LoVo (cell line): ENCODE results near the gene ACSL1.

Experiments
- DNase-seq: peaks from one replicate; pipeline ENCODE4 v3.0.0-alpha.2; 2016; ENCODE audit warnings: low spot score

Gene ACSL1, protein sequence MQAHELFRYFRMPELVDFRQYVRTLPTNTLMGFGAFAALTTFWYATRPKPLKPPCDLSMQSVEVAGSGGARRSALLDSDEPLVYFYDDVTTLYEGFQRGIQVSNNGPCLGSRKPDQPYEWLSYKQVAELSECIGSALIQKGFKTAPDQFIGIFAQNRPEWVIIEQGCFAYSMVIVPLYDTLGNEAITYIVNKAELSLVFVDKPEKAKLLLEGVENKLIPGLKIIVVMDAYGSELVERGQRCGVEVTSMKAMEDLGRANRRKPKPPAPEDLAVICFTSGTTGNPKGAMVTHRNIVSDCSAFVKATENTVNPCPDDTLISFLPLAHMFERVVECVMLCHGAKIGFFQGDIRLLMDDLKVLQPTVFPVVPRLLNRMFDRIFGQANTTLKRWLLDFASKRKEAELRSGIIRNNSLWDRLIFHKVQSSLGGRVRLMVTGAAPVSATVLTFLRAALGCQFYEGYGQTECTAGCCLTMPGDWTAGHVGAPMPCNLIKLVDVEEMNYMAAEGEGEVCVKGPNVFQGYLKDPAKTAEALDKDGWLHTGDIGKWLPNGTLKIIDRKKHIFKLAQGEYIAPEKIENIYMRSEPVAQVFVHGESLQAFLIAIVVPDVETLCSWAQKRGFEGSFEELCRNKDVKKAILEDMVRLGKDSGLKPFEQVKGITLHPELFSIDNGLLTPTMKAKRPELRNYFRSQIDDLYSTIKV

GRCh38 chr4:184825896-184826690 is at the start of gene ACSL1:
Gene ACSL1 (minus strand): TSS chr4:184825968. CDS start chr4:184803514, 22,454 bp downstream.
- DNase-seq: peak; percentile 77

DNA sequence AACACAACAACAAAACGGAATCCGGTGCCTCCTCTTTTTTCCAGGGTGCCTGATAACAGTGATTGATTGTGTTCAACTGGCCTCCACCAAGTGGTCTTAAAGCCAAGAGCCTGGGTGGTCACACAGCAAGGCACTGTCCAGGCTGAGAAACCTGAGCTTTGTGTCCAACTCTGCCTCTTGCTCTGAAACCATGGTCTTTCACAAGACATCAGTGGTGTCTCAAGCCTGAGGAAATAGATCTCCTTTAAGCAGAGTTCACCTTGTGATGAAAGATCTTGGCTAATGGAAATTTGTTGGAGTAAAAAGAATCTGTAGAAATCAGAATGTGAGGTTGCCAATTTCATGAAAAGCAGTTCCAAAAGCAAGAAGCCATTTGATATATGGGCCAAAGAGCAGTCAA is 47.3 kb upstream of the ACSL1 start:
- DNase-seq: no peak

- no peak for DNase-seq
These were observed 45.0 kb upstream of the ACSL1 start for GRCh38 chr4:184870718-184871117.

GRCh38 chr4:184868623-184869022 is 42.9 kb upstream of the ACSL1 start:
- no peak for DNase-seq

- no peak for DNase-seq
These were observed 38.1 kb upstream of the ACSL1 start for GRCh38 chr4:184863916-184864315.

DNA sequence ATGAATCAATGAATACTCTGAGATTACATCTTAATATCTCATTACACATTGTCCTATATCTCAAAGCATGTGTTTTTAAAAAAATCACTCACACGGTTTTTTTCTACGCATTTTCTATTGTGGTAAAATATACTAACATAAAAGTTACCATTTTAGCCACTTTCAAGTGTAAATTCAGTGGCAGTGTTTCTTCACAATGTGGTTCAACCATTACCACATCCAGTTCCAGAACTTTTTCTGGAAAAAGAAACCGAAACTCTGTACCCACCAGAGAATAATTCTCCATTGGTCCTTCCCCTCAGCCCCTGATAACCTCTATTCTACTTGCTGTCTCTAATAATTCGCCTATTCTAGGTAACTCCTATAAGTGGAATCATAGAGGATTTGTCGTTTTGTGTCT is 35.3 kb upstream of the ACSL1 start:
- no peak for DNase-seq

GRCh38 chr4:184860018-184860779 is 34.4 kb upstream of the ACSL1 start:
- no peak for DNase-seq

GRCh38 chr4:184857441-184858121 is 31.8 kb upstream of the ACSL1 start:
- no peak for DNase-seq

GRCh38 chr4:184856277-184856609 is 30.5 kb upstream of the ACSL1 start:
- DNase-seq: no peak

- DNase-seq: no peak
These were observed 28.9 kb upstream of the ACSL1 start for GRCh38 chr4:184854673-184855072.

GRCh38 chr4:184853436-184853835 is 27.7 kb upstream of the ACSL1 start:
- DNase-seq: no peak

DNA sequence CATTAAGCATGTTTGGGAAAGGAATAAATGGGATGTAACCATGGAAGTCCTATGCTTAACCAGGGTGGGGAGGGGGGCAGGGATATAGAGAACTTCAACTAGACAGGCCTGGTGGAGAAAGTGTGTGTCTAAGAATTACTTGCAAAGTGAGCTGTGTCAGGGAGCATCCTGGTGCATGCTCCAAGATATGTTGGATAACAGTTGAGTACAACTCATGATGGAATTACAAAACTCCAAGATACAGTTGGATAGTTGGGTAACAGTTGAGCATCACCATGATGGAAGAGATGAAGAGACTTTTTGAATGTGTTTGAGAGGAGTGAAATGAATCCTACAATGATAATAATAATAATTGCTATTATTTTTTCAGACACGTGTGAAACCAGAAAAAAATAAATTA is 26.1 kb upstream of the ACSL1 start:
- DNase-seq: no peak

GRCh38 chr4:184851200-184851541 is 25.4 kb upstream of the ACSL1 start:
- DNase-seq: no peak

DNA sequence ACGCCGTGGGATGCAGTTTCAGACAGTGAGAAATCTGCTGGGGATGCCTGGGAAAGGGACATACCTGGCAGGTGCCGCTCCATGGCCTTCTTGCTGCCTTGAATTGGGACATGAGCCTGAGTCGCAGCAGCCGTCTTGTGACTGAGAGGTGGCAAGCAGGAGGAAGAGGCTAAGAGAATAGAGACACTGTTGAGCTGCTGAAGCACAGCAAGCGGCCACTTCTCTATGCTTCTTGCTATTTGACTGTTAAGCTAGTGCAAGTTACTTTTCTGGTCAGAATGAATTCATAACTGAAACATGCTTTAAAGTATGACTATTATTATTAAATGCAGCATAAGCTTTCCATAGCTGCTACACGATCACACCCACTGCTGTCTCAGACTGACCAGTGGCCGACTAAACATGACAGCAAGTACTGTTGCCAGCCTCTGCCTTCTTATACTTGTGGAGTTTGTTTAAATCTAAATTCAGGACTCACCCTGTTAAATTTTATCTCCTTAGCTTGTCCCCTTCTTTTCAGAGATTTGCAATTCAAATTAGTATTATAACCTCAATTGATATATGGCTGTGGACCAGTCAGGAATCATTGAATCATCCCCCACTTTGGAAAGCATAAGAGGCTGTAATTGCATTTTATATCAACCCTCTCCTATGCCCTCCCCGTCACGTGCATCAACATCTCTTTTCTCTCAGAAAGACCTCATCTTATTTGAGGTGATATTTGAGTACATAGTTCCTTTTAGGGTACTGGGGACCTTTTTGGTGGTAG is 24.8 kb upstream of the ACSL1 start:
- no peak for DNase-seq

DNA sequence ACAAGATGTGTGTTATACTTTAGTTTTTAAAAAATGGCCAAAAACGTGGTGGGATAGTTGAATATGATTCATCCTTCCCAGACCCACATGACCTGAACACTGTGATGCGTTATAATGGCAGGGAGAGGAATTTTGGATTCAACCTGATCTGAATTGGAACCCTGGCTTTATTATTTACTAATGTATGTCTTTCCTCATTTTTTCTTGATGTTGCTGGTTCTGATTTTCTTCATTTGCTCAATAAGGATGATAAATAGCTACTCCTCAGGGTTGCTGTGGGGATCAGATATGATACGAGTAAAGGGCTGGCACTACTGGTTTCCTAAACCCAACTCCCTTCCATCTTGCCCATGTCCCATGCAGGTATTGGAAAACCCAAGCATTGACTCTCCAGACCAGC is 24.2 kb upstream of the ACSL1 start:
- no peak for DNase-seq

DNA sequence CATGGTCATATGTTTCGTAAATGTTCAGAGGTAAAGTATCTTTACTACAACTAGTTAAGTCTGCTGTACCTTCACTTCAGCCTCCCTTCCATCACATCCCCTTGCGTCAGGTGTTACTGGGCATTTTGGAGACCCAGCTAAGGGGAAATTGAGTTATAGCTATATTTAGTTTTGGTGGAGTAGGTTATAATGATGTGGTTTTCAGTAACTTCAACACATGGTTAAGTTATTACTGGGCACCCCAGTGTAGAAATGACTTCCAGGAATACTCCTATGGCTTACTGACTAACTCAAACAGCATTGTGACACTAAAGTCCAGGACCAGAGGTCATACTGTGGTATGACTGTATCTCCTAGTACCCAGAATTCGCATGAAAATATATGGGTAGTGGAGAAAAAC is 23.4 kb upstream of the ACSL1 start:
- no peak for DNase-seq

GRCh38 chr4:184848510-184848909 is 22.7 kb upstream of the ACSL1 start:
- DNase-seq: no peak

DNA sequence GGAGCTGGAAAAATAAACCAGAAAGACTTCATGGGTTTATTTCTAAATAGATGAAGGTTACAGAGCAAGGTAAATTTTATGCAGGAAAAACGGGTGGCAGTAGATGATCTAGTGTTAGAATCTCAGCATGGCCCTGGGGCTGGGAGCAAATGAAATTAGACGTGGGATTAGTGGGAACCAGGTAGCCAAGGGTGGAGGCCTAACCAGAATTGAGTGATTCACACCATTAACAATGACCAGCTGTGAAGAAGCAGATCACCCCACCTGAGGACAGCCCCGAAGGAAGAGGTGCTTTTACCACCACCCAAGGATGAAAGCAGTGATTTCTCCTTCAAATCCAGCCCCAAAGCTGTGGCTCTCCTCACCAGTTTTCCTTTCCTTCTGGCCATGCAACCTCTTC is 20.8 kb upstream of the ACSL1 start:
- DNase-seq: no peak

DNA sequence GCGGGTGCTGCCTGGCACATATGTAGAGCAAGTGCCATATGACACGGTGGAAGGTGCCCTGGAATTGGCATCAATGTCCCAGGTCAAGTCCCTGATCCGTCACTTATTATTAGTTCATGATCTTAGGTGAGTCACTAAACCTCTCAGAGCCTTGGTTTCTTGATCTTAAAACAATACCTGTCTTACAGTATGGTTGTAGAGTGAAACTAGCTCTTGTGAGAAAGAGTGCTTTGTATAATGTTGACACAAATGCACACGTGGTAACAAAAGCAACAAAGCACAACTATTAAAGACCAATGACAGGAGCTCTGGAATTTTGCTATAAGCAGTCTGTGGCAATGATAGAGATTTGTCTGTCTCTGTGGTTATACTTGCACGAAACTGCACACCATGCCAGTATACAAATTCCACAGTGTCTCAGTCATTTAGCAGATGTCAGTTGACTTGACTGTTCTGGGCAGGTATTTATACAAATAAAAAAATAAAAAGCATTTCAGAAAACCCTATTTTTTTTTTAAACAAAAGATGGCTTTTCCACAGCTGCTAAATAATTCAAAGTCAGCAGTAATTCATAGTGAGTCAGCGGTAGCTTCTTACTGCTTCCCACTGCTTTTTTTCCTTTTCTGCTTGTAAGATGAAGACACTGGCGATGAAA is 19.7 kb upstream of the ACSL1 start:
- DNase-seq: peak; percentile 8

DNA sequence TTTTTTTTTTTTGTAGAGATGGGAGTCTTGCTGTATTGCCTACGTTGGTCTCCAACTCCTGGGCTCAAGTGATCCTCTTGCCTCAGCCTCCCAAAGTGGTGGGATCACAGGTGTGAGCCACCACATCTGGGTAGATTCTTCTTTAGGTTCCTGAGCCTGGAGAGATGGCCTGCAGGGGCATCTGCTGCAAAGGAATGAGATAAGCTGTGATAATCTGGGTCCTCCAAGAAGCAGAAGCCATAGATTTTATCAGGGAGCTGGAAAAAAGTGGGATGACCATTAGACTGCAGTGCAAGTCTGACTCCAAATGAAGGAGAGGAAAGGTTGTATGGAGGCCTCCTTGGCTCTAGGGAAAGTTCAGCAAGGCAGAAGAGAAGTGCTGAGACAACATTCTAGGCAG is 19.0 kb upstream of the ACSL1 start:
- no peak for DNase-seq
